ENCODE data around the gene WDR90. TPM values are rescaled to one million over a fixed set of nuclear protein-coding genes. Genes with fewer than 3 reads are reported as not detected.

Gene WDR90
- total RNA-seq, 1 experiment from 2014 or later, result 68.2 TPM

DNA sequence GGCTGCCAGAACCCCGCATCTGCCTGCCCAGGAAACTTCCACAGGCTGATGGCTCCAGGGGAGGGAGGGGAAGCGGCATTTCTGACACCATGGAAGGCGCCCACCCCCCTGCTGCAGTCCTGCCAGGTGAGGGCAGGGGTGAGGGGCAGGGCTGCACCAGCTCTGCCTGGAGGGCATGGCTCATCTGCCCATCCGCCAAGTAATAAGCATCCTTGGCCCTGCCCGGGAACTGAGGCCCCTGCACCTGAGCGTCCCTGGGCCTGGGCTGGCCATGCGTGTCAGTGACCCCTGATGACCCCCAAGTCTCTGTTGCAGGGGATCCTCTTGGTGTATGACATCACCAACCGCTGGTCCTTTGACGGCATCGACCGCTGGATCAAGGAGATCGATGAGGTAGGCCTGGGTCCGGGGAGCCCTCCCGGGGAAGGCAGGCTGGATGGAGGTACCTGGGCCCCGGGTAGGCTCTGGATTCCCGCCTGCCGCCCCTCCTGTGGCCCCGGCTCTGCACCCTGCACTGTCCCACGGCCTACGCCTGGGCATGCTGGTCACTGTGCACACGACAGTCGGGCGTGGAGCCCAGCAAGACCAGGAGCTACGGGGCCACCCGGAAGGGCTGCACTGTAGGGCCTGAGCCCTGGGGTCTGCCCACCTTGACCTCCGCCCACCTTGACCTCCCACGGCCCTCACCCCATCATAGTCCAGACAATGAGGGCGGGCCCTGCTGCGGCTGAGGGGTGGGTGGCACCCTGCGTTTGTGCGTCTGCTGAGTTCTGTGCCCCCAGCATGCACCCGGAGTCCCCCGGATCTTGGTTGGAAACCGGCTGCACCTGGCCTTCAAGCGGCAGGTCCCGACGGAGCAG, 23.8 kb upstream of the WDR90 start:
- Mint-ChIP-seq H3K27ac (no peak overlapping the region), H3K4me3 (no peak overlapping the region), H3K27me3 (ENCODE audit: low read depth) (no peaks in the 10 kb centered on the region), H3K36me3 (ENCODE audit: insufficient read depth in 1 of 3, low read depth in 3 of 3) (peaks cover 0 to 10% (median 0%) of the 10 kb centered on the region in 3 experiments; a peak in 3 of 7 replicates), H3K4me1 (peaks cover 21 to 50% of the 10 kb centered on the region in 2 experiments), H3K9me3 (no peaks in the 10 kb centered on the region)
- no peak overlapping the region for H4K91ac ChIP-seq (ENCODE audit: insufficient read length, low read depth, low read length)
- no peak overlapping the region for H2BK20ac ChIP-seq (ENCODE audit: low read depth, low read length, poor library complexity, severe bottlenecking)
- TF ChIP-seq CTCF (conservative IDR thresholded peaks at IDR 0.05), result no peak
- no peak overlapping the region for H4K8ac ChIP-seq (replicated peaks; ENCODE audit: insufficient read length, low read depth, low read length)
- H3K27ac ChIP-seq (ENCODE audit: insufficient read length, low read depth, low read length), result no peak overlapping the region
- no peak overlapping the region for H3K23ac ChIP-seq (ENCODE audit: insufficient read length, low read depth, low read length)
- no peak overlapping the region for H2BK120ac ChIP-seq (ENCODE audit: low read depth, low read length, poor library complexity, severe bottlenecking)
- no peak overlapping the region for H3K4me2 ChIP-seq (ENCODE audit: insufficient read depth, insufficient read length, low read length)
- no peak overlapping the region for H2AK5ac ChIP-seq (ENCODE audit: insufficient read length, low read length)
- no peak overlapping the region for H2BK12ac ChIP-seq (ENCODE audit: insufficient read length, low read depth, low read length)
- no peaks in the 10 kb centered on the region for H3K9me3 ChIP-seq (ENCODE audit: control insufficient read depth, low read depth, low read length)
- no peak overlapping the region for H3K14ac ChIP-seq (ENCODE audit: insufficient read depth, low read length)
- H3K27me3 ChIP-seq (ENCODE audit: insufficient read depth, low read length), result no peaks in the 10 kb centered on the region
- H2BK15ac ChIP-seq (ENCODE audit: low read depth, low read length), result no peak overlapping the region
- no peaks in the 10 kb centered on the region; the same call in 1 of the 2 replicates for H3K4me1 ChIP-seq (ENCODE audit: insufficient read depth, low read length)
- no peak overlapping the region for H3K4ac ChIP-seq (ENCODE audit: low read depth, low read length)
- H2AFZ ChIP-seq (ENCODE audit: low read length), result no peak overlapping the region
- WGBS (ENCODE audit: extremely low coverage, insufficient read length, low lambda C conversion rate), result no CpG with 5 or more reads among the region's 37 CpGs
- H3K18ac ChIP-seq (ENCODE audit: insufficient read length, low read depth, low read length), result no peak overlapping the region
- H3K79me1 ChIP-seq (ENCODE audit: insufficient read depth, low read depth, low read length, poor library complexity, severe bottlenecking), result no peaks in the 10 kb centered on the region
- DNase-seq, result no peak
- H4K20me1 ChIP-seq (ENCODE audit: control insufficient read depth, insufficient read depth, insufficient read length), result no peaks in the 10 kb centered on the region
- no peak overlapping the region for H4K5ac ChIP-seq (ENCODE audit: insufficient read length, low read depth, low read length)
- no peaks in the 10 kb centered on the region for H3K23me2 ChIP-seq (ENCODE audit: insufficient read length, low read depth, low read length, poor library complexity, severe bottlenecking)
- H3K79me2 ChIP-seq (ENCODE audit: insufficient read depth, low read length), result no peaks in the 10 kb centered on the region
- H3K56ac ChIP-seq (ENCODE audit: insufficient read length, low read depth, low read length), result no peak overlapping the region
- no peak overlapping the region for H2BK5ac ChIP-seq (ENCODE audit: insufficient read length, low read length)
- no peak overlapping the region for H3K9ac ChIP-seq (ENCODE audit: extremely low read depth, insufficient read length, low read length)
- no peak overlapping the region for H3T11ph ChIP-seq (ENCODE audit: low read length)
